SK-N-SH treated with all-trans-retinoic acid at 6 μM for 48 hours (cell line): Measurements from ENCODE around the gene KLHL29.

Experiments
- ATAC-seq: fragments of 200-7000 bp; cut with Tn5 transposase; 3 replicates; pipeline ENCODE4 v1.9.1; 2020; ENCODE audit warnings: mild to moderate bottlenecking, moderate library complexity
- ARNTL ChIP-seq: fragments of 450-650 bp; formaldehyde crosslinking; IDR thresholded peaks from 2 replicates; pipeline ENCODE4 v1.5.0; 2020; ENCODE audit warnings: low read depth, mild to moderate bottlenecking, moderate library complexity, borderline replicate concordance
- BACH2 ChIP-seq: fragments of 250-450 bp; sonication (Bioruptor Pico); IDR thresholded peaks from 2 replicates; pipeline ENCODE4 v1.9.0; 2021; ENCODE audit warnings: mild to moderate bottlenecking, borderline replicate concordance
- CSDC2 ChIP-seq: fragments of 250-450 bp; sonication (Bioruptor Pico); IDR thresholded peaks from 2 replicates; pipeline ENCODE4 v1.5.0; 2020; ENCODE audit warnings: mild to moderate bottlenecking, moderate library complexity
- ESRRG ChIP-seq: fragments of 250-450 bp; sonication (Bioruptor Pico); IDR thresholded peaks from 2 replicates; pipeline ENCODE4 v1.6.1; 2021; ENCODE audit warnings: mild to moderate bottlenecking
- ISL1 ChIP-seq: fragments of 250-450 bp; sonication (Bioruptor Pico); IDR thresholded peaks from 2 replicates; pipeline ENCODE4 v2.1.2; 2022; ENCODE audit warnings: mild to moderate bottlenecking, moderate library complexity
- OSR1 ChIP-seq: fragments of 250-450 bp; sonication (Bioruptor Pico); IDR thresholded peaks from 2 replicates; pipeline ENCODE4 v1.8.0; 2022; ENCODE audit warnings: moderate library complexity, mild to moderate bottlenecking, inconsistent platforms
- PPARA ChIP-seq: fragments of 250-450 bp; sonication (Bioruptor Pico); IDR thresholded peaks from 2 replicates; pipeline ENCODE4 v1.5.0; 2020; ENCODE audit warnings: mild to moderate bottlenecking, borderline replicate concordance
- RARB ChIP-seq: fragments of 250-450 bp; sonication (Bioruptor Pico); IDR thresholded peaks from 2 replicates; pipeline ENCODE4 v1.8.0; 2021; ENCODE audit warnings: mild to moderate bottlenecking, moderate library complexity
- SNAI2 ChIP-seq: fragments of 250-450 bp; sonication (Bioruptor Pico); IDR thresholded peaks from 2 replicates; pipeline ENCODE4 v1.5.0; 2020; ENCODE audit warnings: mild to moderate bottlenecking, moderate library complexity
- TOX ChIP-seq: fragments of 250-450 bp; sonication (Bioruptor Pico); IDR thresholded peaks from 2 replicates; pipeline ENCODE4 v1.8.0; 2021; ENCODE audit warnings: mild to moderate bottlenecking, moderate library complexity, borderline replicate concordance
- ZC3H10 ChIP-seq: fragments of 250-450 bp; sonication (Bioruptor Pico); IDR thresholded peaks from 2 replicates; pipeline ENCODE4 v1.5.1; 2021; ENCODE audit warnings: mild to moderate bottlenecking, moderate library complexity
- ZFP30 ChIP-seq: fragments of 450-650 bp; formaldehyde crosslinking; IDR thresholded peaks from 2 replicates; pipeline ENCODE4 v1.5.0; 2022; ENCODE audit warnings: mild to moderate bottlenecking, moderate library complexity
- ZNF565 ChIP-seq: fragments of 450-650 bp; formaldehyde crosslinking; conservative IDR thresholded peaks from 2 replicates; pipeline ENCODE4 v1.5.0; 2020; ENCODE audit warnings: low read depth, mild to moderate bottlenecking, moderate library complexity
- ZNF70 ChIP-seq: fragments of 450-650 bp; formaldehyde crosslinking; IDR thresholded peaks from 2 replicates; pipeline ENCODE4 v1.5.0; 2020; ENCODE audit warnings: mild to moderate bottlenecking, moderate library complexity
- ZNF8 ChIP-seq: fragments of 450-650 bp; formaldehyde crosslinking; IDR thresholded peaks from 2 replicates; pipeline ENCODE4 v1.5.0; 2020; ENCODE audit warnings: mild to moderate bottlenecking, moderate library complexity
- TF ChIP-seq, protein P1 (sequence below): fragments of 250-450 bp; sonication (Bioruptor Pico); IDR thresholded peaks from 2 replicates; pipeline ENCODE4 v1.5.0; 2020; ENCODE audit warnings: mild to moderate bottlenecking, moderate library complexity
- TF ChIP-seq, protein P2 (sequence below): fragments of 250-450 bp; sonication (Bioruptor Pico); IDR thresholded peaks from 2 replicates; pipeline ENCODE4 v1.5.1; 2021; ENCODE audit warnings: mild to moderate bottlenecking, moderate library complexity
- TF ChIP-seq, protein P3 (sequence below): fragments of 250-450 bp; sonication (Bioruptor Pico); IDR thresholded peaks from 2 replicates; pipeline ENCODE4 v1.5.1; 2020; ENCODE audit warnings: low read depth, mild to moderate bottlenecking, moderate library complexity
- TF ChIP-seq, protein P4 (sequence below): fragments of 250-450 bp; sonication (Bioruptor Pico); IDR thresholded peaks from 2 replicates; pipeline ENCODE4 v1.8.0; 2020; ENCODE audit warnings: mild to moderate bottlenecking, moderate library complexity, borderline replicate concordance
- TF ChIP-seq, protein P5 (sequence below): fragments of 250-450 bp; sonication (Bioruptor Pico); IDR thresholded peaks from 2 replicates; pipeline ENCODE4 v1.8.0; 2021; ENCODE audit warnings: low read depth, mild to moderate bottlenecking, moderate library complexity, borderline replicate concordance

Gene KLHL29

DNA sequence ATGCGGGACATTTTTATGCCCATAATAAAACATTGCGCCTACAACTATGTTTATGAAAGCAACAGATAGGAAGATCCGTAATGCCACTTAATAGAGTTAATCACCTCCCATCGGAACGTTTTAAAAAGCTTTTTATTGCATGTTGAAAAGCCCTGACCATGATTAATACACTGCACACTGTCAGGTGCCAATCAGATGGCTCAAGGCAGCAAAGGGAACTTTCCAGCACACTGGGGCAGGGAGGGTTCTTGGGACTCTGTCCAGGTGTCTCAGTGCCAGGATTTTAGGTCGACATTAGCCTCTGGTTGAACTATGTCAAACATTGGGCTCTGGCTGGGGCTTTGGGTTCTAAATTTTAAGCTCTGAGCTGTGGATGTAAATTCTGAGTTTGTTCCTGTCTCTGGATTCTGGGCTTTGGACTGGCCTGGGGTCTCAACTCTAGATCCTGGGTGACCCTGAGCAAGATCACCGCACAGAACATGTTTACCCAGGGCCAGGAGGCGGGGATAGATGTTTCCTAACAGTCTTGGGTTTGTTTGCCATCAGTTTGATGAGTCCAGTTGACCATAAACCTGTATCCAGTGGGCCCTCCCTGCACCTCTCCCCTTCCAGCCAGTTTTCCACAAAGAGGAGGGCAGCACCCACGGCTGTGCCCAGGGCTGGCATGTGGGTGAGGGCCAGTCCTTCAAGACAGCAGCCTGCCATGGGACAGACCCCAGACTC, 279.2 kb downstream of the KLHL29 start:
- TF ChIP-seq CSDC2 (no peak), ZNF8 (CRISPR knock-in tag) (no peak), PPARA (CRISPR knock-in tag) (no peak), BACH2 (CRISPR knock-in tag) (no peak), ESRRG (CRISPR knock-in tag) (no peak), ISL1 (CRISPR knock-in tag) (no peak), RARB (CRISPR knock-in tag) (no peak), ZFP30 (no peak), ARNTL (CRISPR knock-in tag) (no peak), ZNF70 (CRISPR knock-in tag) (no peak), TOX (no peak), ZNF565 (CRISPR knock-in tag) (no peak)
- TF ChIP-seq, protein P1, sequence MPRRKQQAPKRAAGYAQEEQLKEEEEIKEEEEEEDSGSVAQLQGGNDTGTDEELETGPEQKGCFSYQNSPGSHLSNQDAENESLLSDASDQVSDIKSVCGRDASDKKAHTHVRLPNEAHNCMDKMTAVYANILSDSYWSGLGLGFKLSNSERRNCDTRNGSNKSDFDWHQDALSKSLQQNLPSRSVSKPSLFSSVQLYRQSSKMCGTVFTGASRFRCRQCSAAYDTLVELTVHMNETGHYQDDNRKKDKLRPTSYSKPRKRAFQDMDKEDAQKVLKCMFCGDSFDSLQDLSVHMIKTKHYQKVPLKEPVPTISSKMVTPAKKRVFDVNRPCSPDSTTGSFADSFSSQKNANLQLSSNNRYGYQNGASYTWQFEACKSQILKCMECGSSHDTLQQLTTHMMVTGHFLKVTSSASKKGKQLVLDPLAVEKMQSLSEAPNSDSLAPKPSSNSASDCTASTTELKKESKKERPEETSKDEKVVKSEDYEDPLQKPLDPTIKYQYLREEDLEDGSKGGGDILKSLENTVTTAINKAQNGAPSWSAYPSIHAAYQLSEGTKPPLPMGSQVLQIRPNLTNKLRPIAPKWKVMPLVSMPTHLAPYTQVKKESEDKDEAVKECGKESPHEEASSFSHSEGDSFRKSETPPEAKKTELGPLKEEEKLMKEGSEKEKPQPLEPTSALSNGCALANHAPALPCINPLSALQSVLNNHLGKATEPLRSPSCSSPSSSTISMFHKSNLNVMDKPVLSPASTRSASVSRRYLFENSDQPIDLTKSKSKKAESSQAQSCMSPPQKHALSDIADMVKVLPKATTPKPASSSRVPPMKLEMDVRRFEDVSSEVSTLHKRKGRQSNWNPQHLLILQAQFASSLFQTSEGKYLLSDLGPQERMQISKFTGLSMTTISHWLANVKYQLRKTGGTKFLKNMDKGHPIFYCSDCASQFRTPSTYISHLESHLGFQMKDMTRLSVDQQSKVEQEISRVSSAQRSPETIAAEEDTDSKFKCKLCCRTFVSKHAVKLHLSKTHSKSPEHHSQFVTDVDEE (CRISPR knock-in tag), result no peak
- TF ChIP-seq, protein P2, sequence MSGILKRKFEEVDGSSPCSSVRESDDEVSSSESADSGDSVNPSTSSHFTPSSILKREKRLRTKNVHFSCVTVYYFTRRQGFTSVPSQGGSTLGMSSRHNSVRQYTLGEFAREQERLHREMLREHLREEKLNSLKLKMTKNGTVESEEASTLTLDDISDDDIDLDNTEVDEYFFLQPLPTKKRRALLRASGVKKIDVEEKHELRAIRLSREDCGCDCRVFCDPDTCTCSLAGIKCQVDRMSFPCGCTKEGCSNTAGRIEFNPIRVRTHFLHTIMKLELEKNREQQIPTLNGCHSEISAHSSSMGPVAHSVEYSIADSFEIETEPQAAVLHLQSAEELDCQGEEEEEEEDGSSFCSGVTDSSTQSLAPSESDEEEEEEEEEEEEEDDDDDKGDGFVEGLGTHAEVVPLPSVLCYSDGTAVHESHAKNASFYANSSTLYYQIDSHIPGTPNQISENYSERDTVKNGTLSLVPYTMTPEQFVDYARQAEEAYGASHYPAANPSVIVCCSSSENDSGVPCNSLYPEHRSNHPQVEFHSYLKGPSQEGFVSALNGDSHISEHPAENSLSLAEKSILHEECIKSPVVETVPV (CRISPR knock-in tag), result no peak
- TF ChIP-seq, protein P3, sequence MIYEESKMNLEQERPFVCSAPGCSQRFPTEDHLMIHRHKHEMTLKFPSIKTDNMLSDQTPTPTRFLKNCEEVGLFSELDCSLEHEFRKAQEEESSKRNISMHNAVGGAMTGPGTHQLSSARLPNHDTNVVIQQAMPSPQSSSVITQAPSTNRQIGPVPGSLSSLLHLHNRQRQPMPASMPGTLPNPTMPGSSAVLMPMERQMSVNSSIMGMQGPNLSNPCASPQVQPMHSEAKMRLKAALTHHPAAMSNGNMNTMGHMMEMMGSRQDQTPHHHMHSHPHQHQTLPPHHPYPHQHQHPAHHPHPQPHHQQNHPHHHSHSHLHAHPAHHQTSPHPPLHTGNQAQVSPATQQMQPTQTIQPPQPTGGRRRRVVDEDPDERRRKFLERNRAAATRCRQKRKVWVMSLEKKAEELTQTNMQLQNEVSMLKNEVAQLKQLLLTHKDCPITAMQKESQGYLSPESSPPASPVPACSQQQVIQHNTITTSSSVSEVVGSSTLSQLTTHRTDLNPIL (CRISPR knock-in tag), result no peak
- TF ChIP-seq, protein P4, sequence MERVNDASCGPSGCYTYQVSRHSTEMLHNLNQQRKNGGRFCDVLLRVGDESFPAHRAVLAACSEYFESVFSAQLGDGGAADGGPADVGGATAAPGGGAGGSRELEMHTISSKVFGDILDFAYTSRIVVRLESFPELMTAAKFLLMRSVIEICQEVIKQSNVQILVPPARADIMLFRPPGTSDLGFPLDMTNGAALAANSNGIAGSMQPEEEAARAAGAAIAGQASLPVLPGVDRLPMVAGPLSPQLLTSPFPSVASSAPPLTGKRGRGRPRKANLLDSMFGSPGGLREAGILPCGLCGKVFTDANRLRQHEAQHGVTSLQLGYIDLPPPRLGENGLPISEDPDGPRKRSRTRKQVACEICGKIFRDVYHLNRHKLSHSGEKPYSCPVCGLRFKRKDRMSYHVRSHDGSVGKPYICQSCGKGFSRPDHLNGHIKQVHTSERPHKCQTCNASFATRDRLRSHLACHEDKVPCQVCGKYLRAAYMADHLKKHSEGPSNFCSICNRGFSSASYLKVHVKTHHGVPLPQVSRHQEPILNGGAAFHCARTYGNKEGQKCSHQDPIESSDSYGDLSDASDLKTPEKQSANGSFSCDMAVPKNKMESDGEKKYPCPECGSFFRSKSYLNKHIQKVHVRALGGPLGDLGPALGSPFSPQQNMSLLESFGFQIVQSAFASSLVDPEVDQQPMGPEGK, result no peak
- TF ChIP-seq, all 23 proteins: peak for 0
- no peak for ATAC-seq

DNA sequence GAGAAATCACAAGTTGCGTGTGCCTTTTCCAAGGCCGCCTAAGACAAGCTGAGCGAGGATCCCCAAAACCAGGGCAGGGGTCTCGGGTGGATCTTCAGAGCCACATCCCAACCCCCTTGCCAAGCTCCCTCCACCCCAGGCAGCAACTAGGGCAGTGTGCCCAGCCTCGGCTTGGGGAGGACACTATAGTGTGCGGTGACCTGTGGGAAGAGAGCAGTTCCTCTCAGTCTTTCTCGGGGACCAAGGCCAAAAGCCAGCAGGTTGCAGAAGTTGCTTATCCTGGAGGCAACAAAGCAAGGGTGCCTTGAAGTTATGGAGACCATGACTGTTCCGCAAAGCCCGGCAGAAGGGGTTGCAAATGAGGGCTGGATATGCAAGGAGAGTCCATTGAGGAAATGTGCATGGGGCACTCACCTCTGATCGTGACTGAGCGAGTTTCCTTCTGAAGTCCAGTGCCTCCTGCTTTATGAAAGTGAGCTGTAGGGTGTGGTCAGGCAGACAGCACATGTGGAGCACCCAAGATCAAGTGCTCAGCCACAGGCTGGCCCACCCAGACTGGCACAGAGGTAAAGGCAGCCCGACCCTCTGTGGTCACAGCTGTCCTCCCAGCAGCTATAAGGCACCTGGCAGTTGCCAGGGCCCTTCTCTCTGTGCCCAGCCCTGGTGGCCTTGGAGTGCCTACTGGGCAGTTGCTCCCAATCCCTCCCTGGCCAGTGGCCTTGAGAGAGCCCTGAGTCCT, 281.4 kb downstream of the KLHL29 start:
- no peak for ATAC-seq

More for the DNA sequence above, 281.4 kb downstream of the KLHL29 start:
- TF ChIP-seq TOX, result no peak
- no peak for TF ChIP-seq ZNF565 (CRISPR knock-in tag)
- TF ChIP-seq ESRRG (CRISPR knock-in tag), result no peak
- TF ChIP-seq, protein P5, sequence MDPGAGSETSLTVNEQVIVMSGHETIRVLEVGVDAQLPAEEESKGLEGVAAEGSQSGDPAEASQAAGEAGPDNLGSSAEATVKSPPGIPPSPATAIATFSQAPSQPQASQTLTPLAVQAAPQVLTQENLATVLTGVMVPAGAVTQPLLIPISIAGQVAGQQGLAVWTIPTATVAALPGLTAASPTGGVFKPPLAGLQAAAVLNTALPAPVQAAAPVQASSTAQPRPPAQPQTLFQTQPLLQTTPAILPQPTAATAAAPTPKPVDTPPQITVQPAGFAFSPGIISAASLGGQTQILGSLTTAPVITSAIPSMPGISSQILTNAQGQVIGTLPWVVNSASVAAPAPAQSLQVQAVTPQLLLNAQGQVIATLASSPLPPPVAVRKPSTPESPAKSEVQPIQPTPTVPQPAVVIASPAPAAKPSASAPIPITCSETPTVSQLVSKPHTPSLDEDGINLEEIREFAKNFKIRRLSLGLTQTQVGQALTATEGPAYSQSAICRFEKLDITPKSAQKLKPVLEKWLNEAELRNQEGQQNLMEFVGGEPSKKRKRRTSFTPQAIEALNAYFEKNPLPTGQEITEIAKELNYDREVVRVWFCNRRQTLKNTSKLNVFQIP, result no peak
- TF ChIP-seq ZFP30, result no peak
- no peak for TF ChIP-seq ISL1 (CRISPR knock-in tag)
- TF ChIP-seq ZNF8 (CRISPR knock-in tag), result no peak
- no peak for TF ChIP-seq RARB (CRISPR knock-in tag)
- no peak for TF ChIP-seq CSDC2
- TF ChIP-seq BACH2 (CRISPR knock-in tag), result no peak
- TF ChIP-seq SNAI2, result no peak
- no peak for TF ChIP-seq ZNF70 (CRISPR knock-in tag)
- no peak for TF ChIP-seq OSR1
- TF ChIP-seq, protein P2 (CRISPR knock-in tag), result no peak
- TF ChIP-seq PPARA (CRISPR knock-in tag), result no peak
- TF ChIP-seq ARNTL (CRISPR knock-in tag), result no peak
- TF ChIP-seq ZC3H10 (CRISPR knock-in tag), result no peak
